DOHH2 (cell line): Measurements from ENCODE around the gene EME2.

Experiments used
- H3F3A ChIP-seq: fragments of 200-600 bp; sonication (generic), shearing (Covaris generic); 2 replicates; pipeline ENCODE4 v1.6.0; 2016; ENCODE audit warnings: antibody characterized with exemption, mild to moderate bottlenecking; ENCODE audit not compliant: control insufficient read depth, insufficient read depth
- H3K27ac ChIP-seq: fragments of 200-600 bp; sonication (generic); 2 replicates; pipeline ENCODE4 v1.5.1; 2014; ENCODE audit warnings: low read depth, mild to moderate bottlenecking, low read length, moderate library complexity
- H3K27me3 ChIP-seq: fragments of 200-600 bp; sonication (generic); 2 replicates; pipeline ENCODE4 v1.6.1; 2014; ENCODE audit warnings: mild to moderate bottlenecking, low read length, mixed read lengths; ENCODE audit not compliant: control insufficient read depth
- H3K36me3 ChIP-seq: fragments of 200-600 bp; sonication (generic); 2 replicates; pipeline ENCODE4 v1.6.1; 2014; ENCODE audit warnings: mild to moderate bottlenecking, low read length, moderate library complexity, mixed read lengths; ENCODE audit not compliant: control insufficient read depth
- H3K4me1 ChIP-seq: fragments of 200-600 bp; sonication (generic); 2 replicates; pipeline ENCODE4 v1.6.1; 2014; ENCODE audit warnings: mild to moderate bottlenecking, low read length, mixed read lengths; ENCODE audit not compliant: control insufficient read depth
- H3K4me2 ChIP-seq: fragments of 200-600 bp; sonication (generic); 2 replicates; pipeline ENCODE4 v1.6.0; 2014; ENCODE audit warnings: mild to moderate bottlenecking, low read length, moderate library complexity
- H3K4me3 ChIP-seq: fragments of 200-600 bp; sonication (generic); 2 replicates; pipeline ENCODE4 v1.5.1; 2014; ENCODE audit warnings: mild to moderate bottlenecking, low read length, mixed read lengths
- H3K79me2 ChIP-seq: fragments of 200-600 bp; sonication (generic); 2 replicates; pipeline ENCODE4 v1.6.1; 2014; ENCODE audit warnings: mild to moderate bottlenecking, low read length, mixed read lengths; ENCODE audit not compliant: control insufficient read depth
- H3K9me2 ChIP-seq: fragments of 200-600 bp; sonication (generic); replicated peaks from 2 replicates; pipeline ENCODE4 v1.6.1; 2014; ENCODE audit warnings: mild to moderate bottlenecking, low read length, mixed read lengths; ENCODE audit not compliant: control insufficient read depth
- H3K9me3 ChIP-seq: fragments of 200-600 bp; sonication (generic); 2 replicates; pipeline ENCODE4 v1.6.1; 2014; ENCODE audit warnings: antibody characterized with exemption, low read length, mixed read lengths; ENCODE audit not compliant: control insufficient read depth, insufficient read depth
- H4K20me1 ChIP-seq: fragments of 200-600 bp; sonication (generic); 2 replicates; pipeline ENCODE4 v1.6.0; 2014; ENCODE audit warnings: low read depth, mild to moderate bottlenecking, antibody characterized with exemption, low read length, moderate library complexity; ENCODE audit not compliant: control insufficient read depth, insufficient read depth
- CTCF ChIP-seq: fragments of 200-600 bp; sonication (generic); IDR thresholded peaks from one replicate; pipeline ENCODE4 v1.5.1; 2014; ENCODE audit warnings: antibody characterized with exemption, mild to moderate bottlenecking, low read depth, low read length; ENCODE audit not compliant: poor library complexity, severe bottlenecking
- EZH2phosphoT487 ChIP-seq: fragments of 200-600 bp; sonication (generic); IDR thresholded peaks from 2 replicates; pipeline ENCODE4 v1.6.1; 2017; ENCODE audit warnings: borderline replicate concordance, mild to moderate bottlenecking, antibody characterized with exemption, low read length, moderate library complexity, mixed read lengths

Gene EME2

GRCh38 chr16:1822801-1823200 lies 50.2 kb downstream of the EME2 start:
- H3F3A ChIP-seq, result 0 out of 2 replicates have a peak, but pooled peaks cover 5% of the 10 kb centered on the region
- no peaks in the 10 kb centered on the region for H3K9me2 ChIP-seq
- no peak for TF ChIP-seq EZH2phosphoT487
- no peak for TF ChIP-seq CTCF
- peaks cover 12% of the 10 kb centered on the region for H3K79me2 ChIP-seq
- H3K27ac ChIP-seq, result no peak overlapping the region
- no peaks in the 10 kb centered on the region for H3K27me3 ChIP-seq
- no peak overlapping the region for H3K4me3 ChIP-seq
- no peaks in the 10 kb centered on the region for H3K36me3 ChIP-seq
- no peaks in the 10 kb centered on the region for H4K20me1 ChIP-seq
- peaks cover 11% of the 10 kb centered on the region for H3K4me1 ChIP-seq
- H3K9me3 ChIP-seq, result no peaks in the 10 kb centered on the region
- no peak overlapping the region for H3K4me2 ChIP-seq

GRCh38 chr16:1823821-1824220 lies 51.2 kb downstream of the EME2 start:
- no peaks in the 10 kb centered on the region for H3K9me3 ChIP-seq
- H3K27ac ChIP-seq, result no peak overlapping the region
- H4K20me1 ChIP-seq, result 0 out of 2 replicates have a peak, but pooled peaks cover 2% of the 10 kb centered on the region
- H3K4me2 ChIP-seq, result no peak overlapping the region
- H3F3A ChIP-seq, result peaks cover 10% of the 10 kb centered on the region; the same call in 1 of the 2 replicates
- no peak overlapping the region for H3K4me3 ChIP-seq
- no peaks in the 10 kb centered on the region for H3K9me2 ChIP-seq
- peaks cover 21% of the 10 kb centered on the region for H3K4me1 ChIP-seq
- H3K79me2 ChIP-seq, result peaks cover 22% of the 10 kb centered on the region
- TF ChIP-seq CTCF (peak; percentile 55), EZH2phosphoT487 (no peak)
- H3K27me3 ChIP-seq, result no peaks in the 10 kb centered on the region
- H3K36me3 ChIP-seq, result no peaks in the 10 kb centered on the region

GRCh38 chr16:1825381-1825863 lies 52.8 kb downstream of the EME2 start:
- Histone ChIP-seq H3K79me2 (peaks cover 27% of the 10 kb centered on the region), H3K36me3 (no peaks in the 10 kb centered on the region), H3K4me2 (peak overlapping the region; percentile 94), H3K27ac (no peak overlapping the region), H3F3A (peaks cover 10% of the 10 kb centered on the region; the same call in 1 of the 2 replicates), H4K20me1 (0 out of 2 replicates have a peak, but pooled peaks cover 3% of the 10 kb centered on the region), H3K9me2 (no peaks in the 10 kb centered on the region), H3K9me3 (no peaks in the 10 kb centered on the region), H3K4me3 (peak overlapping the region; percentile 91), H3K4me1 (peaks cover 24% of the 10 kb centered on the region), H3K27me3 (no peaks in the 10 kb centered on the region)
- TF ChIP-seq EZH2phosphoT487 (no peak), CTCF (no peak)
